ENCODE measurements around the gene TUBGCP4.

The TUBGCP4 gene

DNA sequence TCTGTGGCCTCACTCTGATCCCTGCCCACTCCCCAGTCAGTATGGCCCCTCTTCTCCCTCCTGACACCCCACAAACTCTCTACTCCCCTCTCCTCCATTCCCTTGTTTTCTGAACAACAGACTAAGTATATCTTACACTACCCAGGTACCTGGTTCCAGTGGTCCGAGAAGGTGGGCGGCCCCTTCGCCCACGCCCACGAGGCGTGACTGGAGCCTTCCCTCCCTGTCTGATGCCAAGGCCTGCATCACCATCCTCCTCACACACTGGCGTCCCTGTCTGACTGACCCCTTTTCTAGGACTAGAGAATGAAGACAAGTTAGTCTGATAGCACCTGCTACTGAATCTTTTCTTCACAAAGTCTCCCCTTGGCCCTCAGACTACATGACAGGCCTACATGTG is 50.0 kb downstream of the TUBGCP4 start:
- H4K8ac ChIP-seq (ENCODE audit: low read length): no peak overlapping the region
- WGBS: 99% methylated on average over 7 of the region's 7 CpGs
- H3K18ac ChIP-seq (ENCODE audit: low read depth in 1 of 2, low read length in 2 of 2): no peak overlapping the region
- no peaks in the 10 kb centered on the region for H3K9me3 ChIP-seq (ENCODE audit: control insufficient read depth, low read length)
- H3K79me1 ChIP-seq (replicated peaks; ENCODE audit: low read length, poor library complexity, severe bottlenecking): peaks cover 16% of the 10 kb centered on the region
- H3K14ac ChIP-seq (ENCODE audit: low read length in 2 of 2): no peak overlapping the region
- no peak overlapping the region for H2BK5ac ChIP-seq (ENCODE audit: low read depth, low read length, poor library complexity, severe bottlenecking)
- H2AK5ac ChIP-seq (ENCODE audit: low read length, severe bottlenecking): no peak overlapping the region
- H2AFZ ChIP-seq (ENCODE audit: low read depth, low read length): no peak overlapping the region
- no peaks in the 10 kb centered on the region for H3K4me1 ChIP-seq (ENCODE audit: control insufficient read depth, insufficient read depth, low read depth, low read length)
- H3K4me2 ChIP-seq (ENCODE audit: low read length, poor library complexity, severe bottlenecking): no peak overlapping the region
- no peaks in the 10 kb centered on the region for H3K27me3 ChIP-seq (ENCODE audit: control insufficient read depth in 1 of 2, insufficient read depth in 1 of 2, low read length in 2 of 2)
- H3K9ac ChIP-seq (ENCODE audit: low read length): no peak overlapping the region
- no peak overlapping the region for H4K91ac ChIP-seq (ENCODE audit: low read length)
- H2BK12ac ChIP-seq (ENCODE audit: low read length in 2 of 2): no peak overlapping the region
- no peak overlapping the region for H2BK120ac ChIP-seq (ENCODE audit: low read depth, low read length)
- no peak overlapping the region for H3K23ac ChIP-seq (ENCODE audit: low read length in 2 of 2)
- H2BK15ac ChIP-seq (ENCODE audit: low read depth, poor library complexity, severe bottlenecking): no peak overlapping the region
- DNase-seq: no peak
- H3K4ac ChIP-seq (ENCODE audit: low read depth in 1 of 2, low read length in 2 of 2): no peak overlapping the region
- no peak overlapping the region for H3K27ac ChIP-seq (ENCODE audit: low read length, poor library complexity, severe bottlenecking)
- H3K36me3 ChIP-seq (ENCODE audit: control insufficient read depth in 1 of 2, insufficient read depth in 2 of 2, low read depth in 1 of 2, low read length in 2 of 2): peaks cover 36 to 91% of the 10 kb centered on the region in 2 experiments
- no peak overlapping the region for H3K4me3 ChIP-seq (ENCODE audit: insufficient read depth in 1 of 2, low read depth in 1 of 2, low read length in 2 of 2)

DNA sequence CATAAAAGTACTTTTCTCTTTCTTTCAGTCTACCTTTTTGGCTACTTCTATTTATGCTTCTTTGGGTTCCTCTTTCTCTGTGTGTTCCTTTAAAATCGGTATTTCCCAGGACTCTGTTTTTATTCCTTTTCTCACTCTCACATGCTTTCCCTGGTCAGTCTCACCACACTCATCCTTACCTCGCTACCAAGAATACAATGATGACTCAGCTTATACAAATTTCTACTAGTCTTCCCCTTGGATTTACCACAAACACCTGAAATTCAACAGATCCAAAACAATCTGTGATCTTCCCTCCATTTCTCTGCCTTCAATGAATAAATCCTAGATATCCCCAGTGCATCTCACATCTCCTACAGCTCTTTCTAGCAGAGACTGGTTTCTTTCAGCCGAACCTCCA is 52.9 kb downstream of the TUBGCP4 start:
- Histone ChIP-seq H3K4ac (ENCODE audit: low read depth in 1 of 2, low read length in 2 of 2) (no peak overlapping the region), H2BK15ac (ENCODE audit: low read depth, poor library complexity, severe bottlenecking) (no peak overlapping the region), H2AFZ (ENCODE audit: low read depth, low read length) (no peak overlapping the region), H3K4me1 (ENCODE audit: control insufficient read depth, insufficient read depth, low read depth, low read length) (no peaks in the 10 kb centered on the region), H3K36me3 (ENCODE audit: control insufficient read depth in 1 of 2, insufficient read depth in 2 of 2, low read depth in 1 of 2, low read length in 2 of 2) (peaks cover 41 to 90% of the 10 kb centered on the region in 2 experiments), H3K9ac (ENCODE audit: low read length) (no peak overlapping the region), H2BK120ac (ENCODE audit: low read depth, low read length) (no peak overlapping the region), H4K91ac (ENCODE audit: low read length) (no peak overlapping the region), H2AK5ac (ENCODE audit: low read length, severe bottlenecking) (no peak overlapping the region), H3K27ac (ENCODE audit: low read length, poor library complexity, severe bottlenecking) (no peak overlapping the region), H3K18ac (ENCODE audit: low read depth in 1 of 2, low read length in 2 of 2) (no peak overlapping the region), H2BK12ac (ENCODE audit: low read length in 2 of 2) (no peak overlapping the region), H3K4me2 (ENCODE audit: low read length, poor library complexity, severe bottlenecking) (no peak overlapping the region), H2BK5ac (ENCODE audit: low read depth, low read length, poor library complexity, severe bottlenecking) (no peak overlapping the region), H4K8ac (ENCODE audit: low read length) (no peak overlapping the region), H3K9me3 (ENCODE audit: control insufficient read depth, low read length) (no peaks in the 10 kb centered on the region), H3K4me3 (ENCODE audit: insufficient read depth in 1 of 2, low read depth in 1 of 2, low read length in 2 of 2) (no peak overlapping the region), H3K27me3 (ENCODE audit: control insufficient read depth in 1 of 2, insufficient read depth in 1 of 2, low read length in 2 of 2) (no peaks in the 10 kb centered on the region), H3K79me1 (replicated peaks; ENCODE audit: low read length, poor library complexity, severe bottlenecking) (peaks cover 15% of the 10 kb centered on the region), H3K23ac (ENCODE audit: low read length in 2 of 2) (no peak overlapping the region), H3K14ac (ENCODE audit: low read length in 2 of 2) (no peak overlapping the region)
- 90% methylated on average over 3 of the region's 3 CpGs for WGBS
- no peak for DNase-seq

DNA sequence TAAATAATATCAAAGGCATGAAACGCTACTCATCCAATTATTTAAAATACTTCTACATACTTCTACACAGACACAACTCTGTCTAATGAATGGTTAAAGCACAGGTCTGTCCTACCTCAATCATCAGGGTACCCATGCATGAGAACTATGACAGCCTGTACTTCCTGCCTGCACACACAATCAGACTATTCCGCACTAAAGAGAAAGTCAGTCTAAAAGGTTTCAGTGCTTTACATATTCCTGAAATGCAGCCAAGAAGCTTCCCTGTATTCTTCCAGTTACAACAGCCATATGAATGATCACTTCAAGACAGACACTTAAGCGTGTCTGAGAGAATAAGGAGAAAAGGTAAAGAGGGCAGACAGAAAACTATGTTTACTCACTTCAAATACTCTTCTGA is 58.8 kb downstream of the TUBGCP4 start:
- Histone ChIP-seq H3K27ac (ENCODE audit: low read length, poor library complexity, severe bottlenecking) (no peak overlapping the region), H3K4me3 (ENCODE audit: insufficient read depth in 1 of 2, low read depth in 1 of 2, low read length in 2 of 2) (no peak overlapping the region), H3K4ac (ENCODE audit: low read depth in 1 of 2, low read length in 2 of 2) (no peak overlapping the region), H3K27me3 (ENCODE audit: control insufficient read depth in 1 of 2, insufficient read depth in 1 of 2, low read length in 2 of 2) (no peaks in the 10 kb centered on the region), H3K14ac (ENCODE audit: low read length in 2 of 2) (no peak overlapping the region), H3K36me3 (ENCODE audit: control insufficient read depth in 1 of 2, insufficient read depth in 2 of 2, low read depth in 1 of 2, low read length in 2 of 2) (peaks cover 19 to 89% of the 10 kb centered on the region in 2 experiments), H2AK5ac (ENCODE audit: low read length, severe bottlenecking) (no peak overlapping the region), H3K9ac (ENCODE audit: low read length) (no peak overlapping the region), H3K23ac (ENCODE audit: low read length in 2 of 2) (no peak overlapping the region), H2BK5ac (ENCODE audit: low read depth, low read length, poor library complexity, severe bottlenecking) (no peak overlapping the region), H4K8ac (ENCODE audit: low read length) (no peak overlapping the region), H3K79me1 (replicated peaks; ENCODE audit: low read length, poor library complexity, severe bottlenecking) (peaks cover 17% of the 10 kb centered on the region), H2AFZ (ENCODE audit: low read depth, low read length) (no peak overlapping the region), H2BK15ac (ENCODE audit: low read depth, poor library complexity, severe bottlenecking) (no peak overlapping the region), H3K4me2 (ENCODE audit: low read length, poor library complexity, severe bottlenecking) (no peak overlapping the region), H2BK120ac (ENCODE audit: low read depth, low read length) (no peak overlapping the region), H4K91ac (ENCODE audit: low read length) (no peak overlapping the region), H3K9me3 (ENCODE audit: control insufficient read depth, low read length) (no peaks in the 10 kb centered on the region), H3K18ac (ENCODE audit: low read depth in 1 of 2, low read length in 2 of 2) (no peak overlapping the region), H3K4me1 (ENCODE audit: control insufficient read depth, insufficient read depth, low read depth, low read length) (no peaks in the 10 kb centered on the region), H2BK12ac (ENCODE audit: low read length in 2 of 2) (no peak overlapping the region)
- 100% methylated on average over 1 of the region's 3 CpGs for WGBS
- DNase-seq: no peak

DNA sequence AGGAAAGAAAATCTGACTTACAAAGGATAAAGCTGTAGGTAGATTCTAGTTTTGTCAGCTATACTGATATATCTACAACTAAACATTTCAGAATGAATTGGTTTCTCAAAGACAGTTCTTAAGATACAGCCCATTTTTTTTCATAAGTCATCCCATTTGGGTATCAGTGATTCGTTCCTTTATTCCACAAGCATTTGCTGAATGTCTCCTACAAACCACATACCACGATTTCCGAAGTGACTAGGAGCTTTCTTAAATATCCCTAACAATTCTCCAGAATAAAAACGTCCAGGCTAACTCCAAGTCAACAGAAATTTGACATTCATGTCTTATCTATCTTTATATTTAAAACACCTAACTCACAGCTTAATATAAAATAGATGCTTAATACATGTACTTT is 62.3 kb downstream of the TUBGCP4 start:
- no peak for DNase-seq
- WGBS: 92% methylated on average over 4 of the region's 4 CpGs
- no peaks in the 10 kb centered on the region for H3K27me3 ChIP-seq (ENCODE audit: control insufficient read depth in 1 of 2, insufficient read depth in 1 of 2, low read length in 2 of 2)
- no peak overlapping the region for H2AK5ac ChIP-seq (ENCODE audit: low read length, severe bottlenecking)
- H3K18ac ChIP-seq (ENCODE audit: low read depth in 1 of 2, low read length in 2 of 2): no peak overlapping the region
- H2AFZ ChIP-seq (ENCODE audit: low read depth, low read length): no peak overlapping the region
- no peak overlapping the region for H3K4me2 ChIP-seq (ENCODE audit: low read length, poor library complexity, severe bottlenecking)
- no peaks in the 10 kb centered on the region for H3K4me1 ChIP-seq (ENCODE audit: control insufficient read depth, insufficient read depth, low read depth, low read length)
- no peak overlapping the region for H2BK120ac ChIP-seq (ENCODE audit: low read depth, low read length)
- no peak overlapping the region for H3K14ac ChIP-seq (ENCODE audit: low read length in 2 of 2)
- H3K4me3 ChIP-seq (ENCODE audit: insufficient read depth in 1 of 2, low read depth in 1 of 2, low read length in 2 of 2): no peak overlapping the region
- H3K9ac ChIP-seq (ENCODE audit: low read length): no peak overlapping the region
- peaks cover 29 to 89% of the 10 kb centered on the region in 2 experiments for H3K36me3 ChIP-seq (ENCODE audit: control insufficient read depth in 1 of 2, insufficient read depth in 2 of 2, low read depth in 1 of 2, low read length in 2 of 2)
- H3K27ac ChIP-seq (ENCODE audit: low read length, poor library complexity, severe bottlenecking): no peak overlapping the region
- no peak overlapping the region for H4K91ac ChIP-seq (ENCODE audit: low read length)
- no peak overlapping the region for H2BK15ac ChIP-seq (ENCODE audit: low read depth, poor library complexity, severe bottlenecking)
- H3K9me3 ChIP-seq (ENCODE audit: control insufficient read depth, low read length): no peaks in the 10 kb centered on the region
- no peak overlapping the region for H2BK5ac ChIP-seq (ENCODE audit: low read depth, low read length, poor library complexity, severe bottlenecking)
- no peak overlapping the region for H3K23ac ChIP-seq (ENCODE audit: low read length in 2 of 2)
- H3K4ac ChIP-seq (ENCODE audit: low read depth in 1 of 2, low read length in 2 of 2): no peak overlapping the region
- H2BK12ac ChIP-seq (ENCODE audit: low read length in 2 of 2): no peak overlapping the region
- peaks cover 29% of the 10 kb centered on the region for H3K79me1 ChIP-seq (replicated peaks; ENCODE audit: low read length, poor library complexity, severe bottlenecking)
- no peak overlapping the region for H4K8ac ChIP-seq (ENCODE audit: low read length)

Data from mesenchymal stem cell (in vitro differentiated cells and primary cell).